SK-N-SH treated with all-trans-retinoic acid at 6 μM for 48 hours (cell line): ENCODE measurements around the gene C1QL2.

ENCODE experiments used
- ATAC-seq: fragments of 200-7000 bp; cut with Tn5 transposase; 3 replicates; pipeline ENCODE4 v1.9.1; 2020; ENCODE audit warnings: mild to moderate bottlenecking, moderate library complexity
- ARNTL ChIP-seq: fragments of 450-650 bp; formaldehyde crosslinking; IDR thresholded peaks from 2 replicates; pipeline ENCODE4 v1.5.0; 2020; ENCODE audit warnings: low read depth, mild to moderate bottlenecking, moderate library complexity, borderline replicate concordance
- BACH2 ChIP-seq: fragments of 250-450 bp; sonication (Bioruptor Pico); IDR thresholded peaks from 2 replicates; pipeline ENCODE4 v1.9.0; 2021; ENCODE audit warnings: mild to moderate bottlenecking, borderline replicate concordance
- CSDC2 ChIP-seq: fragments of 250-450 bp; sonication (Bioruptor Pico); IDR thresholded peaks from 2 replicates; pipeline ENCODE4 v1.5.0; 2020; ENCODE audit warnings: mild to moderate bottlenecking, moderate library complexity
- ESRRG ChIP-seq: fragments of 250-450 bp; sonication (Bioruptor Pico); IDR thresholded peaks from 2 replicates; pipeline ENCODE4 v1.6.1; 2021; ENCODE audit warnings: mild to moderate bottlenecking
- GLIS3 ChIP-seq: fragments of 250-450 bp; sonication (Bioruptor Pico); IDR thresholded peaks from 2 replicates; pipeline ENCODE4 v1.5.0; 2020; ENCODE audit warnings: mild to moderate bottlenecking, moderate library complexity
- OSR1 ChIP-seq: fragments of 250-450 bp; sonication (Bioruptor Pico); IDR thresholded peaks from 2 replicates; pipeline ENCODE4 v1.8.0; 2022; ENCODE audit warnings: moderate library complexity, mild to moderate bottlenecking, inconsistent platforms
- PPARA ChIP-seq: fragments of 250-450 bp; sonication (Bioruptor Pico); IDR thresholded peaks from 2 replicates; pipeline ENCODE4 v1.5.0; 2020; ENCODE audit warnings: mild to moderate bottlenecking, borderline replicate concordance
- RARB ChIP-seq: fragments of 250-450 bp; sonication (Bioruptor Pico); IDR thresholded peaks from 2 replicates; pipeline ENCODE4 v1.8.0; 2021; ENCODE audit warnings: mild to moderate bottlenecking, moderate library complexity
- SNAI2 ChIP-seq: fragments of 250-450 bp; sonication (Bioruptor Pico); IDR thresholded peaks from 2 replicates; pipeline ENCODE4 v1.5.0; 2020; ENCODE audit warnings: mild to moderate bottlenecking, moderate library complexity
- TOX ChIP-seq: fragments of 250-450 bp; sonication (Bioruptor Pico); IDR thresholded peaks from 2 replicates; pipeline ENCODE4 v1.8.0; 2021; ENCODE audit warnings: mild to moderate bottlenecking, moderate library complexity, borderline replicate concordance
- ZC3H10 ChIP-seq: fragments of 250-450 bp; sonication (Bioruptor Pico); IDR thresholded peaks from 2 replicates; pipeline ENCODE4 v1.5.1; 2021; ENCODE audit warnings: mild to moderate bottlenecking, moderate library complexity
- ZFP3 ChIP-seq: fragments of 250-450 bp; sonication (Bioruptor Pico); IDR thresholded peaks from 2 replicates; pipeline ENCODE4 v1.5.0; 2020; ENCODE audit warnings: mild to moderate bottlenecking, moderate library complexity
- ZFP30 ChIP-seq: fragments of 450-650 bp; formaldehyde crosslinking; IDR thresholded peaks from 2 replicates; pipeline ENCODE4 v1.5.0; 2022; ENCODE audit warnings: mild to moderate bottlenecking, moderate library complexity
- ZNF565 ChIP-seq: fragments of 450-650 bp; formaldehyde crosslinking; conservative IDR thresholded peaks from 2 replicates; pipeline ENCODE4 v1.5.0; 2020; ENCODE audit warnings: low read depth, mild to moderate bottlenecking, moderate library complexity
- ZNF70 ChIP-seq: fragments of 450-650 bp; formaldehyde crosslinking; IDR thresholded peaks from 2 replicates; pipeline ENCODE4 v1.5.0; 2020; ENCODE audit warnings: mild to moderate bottlenecking, moderate library complexity
- TF ChIP-seq, protein P1 (sequence below): fragments of 250-450 bp; sonication (Bioruptor Pico); IDR thresholded peaks from 2 replicates; pipeline ENCODE4 v1.5.0; 2020; ENCODE audit warnings: mild to moderate bottlenecking, moderate library complexity
- TF ChIP-seq, protein P2 (sequence below): fragments of 250-450 bp; sonication (Bioruptor Pico); IDR thresholded peaks from 2 replicates; pipeline ENCODE4 v1.8.0; 2021; ENCODE audit warnings: low read depth, mild to moderate bottlenecking, moderate library complexity, borderline replicate concordance
- TF ChIP-seq, protein P3 (sequence below): fragments of 250-450 bp; sonication (Bioruptor Pico); IDR thresholded peaks from 2 replicates; pipeline ENCODE4 v1.5.1; 2020; ENCODE audit warnings: low read depth, mild to moderate bottlenecking, moderate library complexity
- TF ChIP-seq, protein P4 (sequence below): fragments of 250-450 bp; sonication (Bioruptor Pico); IDR thresholded peaks from 2 replicates; pipeline ENCODE4 v1.8.0; 2020; ENCODE audit warnings: mild to moderate bottlenecking, moderate library complexity, borderline replicate concordance
- TF ChIP-seq, protein P5 (sequence below): fragments of 250-450 bp; sonication (Bioruptor Pico); IDR thresholded peaks from 2 replicates; pipeline ENCODE4 v1.5.1; 2021; ENCODE audit warnings: mild to moderate bottlenecking, moderate library complexity

Gene C1QL2

DNA sequence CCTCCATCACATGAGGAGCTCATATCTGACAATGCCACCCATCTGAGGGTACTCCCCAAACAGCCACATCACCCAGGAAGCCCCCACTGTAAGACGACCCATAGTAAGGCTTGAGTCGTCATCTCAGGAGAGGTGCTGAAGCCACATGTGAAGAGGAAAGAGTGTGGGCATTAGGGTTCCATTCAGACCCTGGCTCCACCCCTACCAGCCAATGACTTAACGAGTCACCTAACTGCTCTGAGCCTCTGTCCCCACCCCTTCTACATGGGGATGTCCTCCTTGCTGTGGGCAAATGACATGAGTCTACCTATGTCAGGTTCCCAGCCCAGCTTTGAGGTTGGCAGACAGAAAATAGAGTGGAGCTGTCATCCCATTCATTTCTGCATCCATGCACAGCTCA, 46.3 kb downstream of the C1QL2 start:
- no peak for TF ChIP-seq GLIS3 (CRISPR knock-in tag)
- TF ChIP-seq, all 23 proteins: peak for 0
- no peak for ATAC-seq

DNA sequence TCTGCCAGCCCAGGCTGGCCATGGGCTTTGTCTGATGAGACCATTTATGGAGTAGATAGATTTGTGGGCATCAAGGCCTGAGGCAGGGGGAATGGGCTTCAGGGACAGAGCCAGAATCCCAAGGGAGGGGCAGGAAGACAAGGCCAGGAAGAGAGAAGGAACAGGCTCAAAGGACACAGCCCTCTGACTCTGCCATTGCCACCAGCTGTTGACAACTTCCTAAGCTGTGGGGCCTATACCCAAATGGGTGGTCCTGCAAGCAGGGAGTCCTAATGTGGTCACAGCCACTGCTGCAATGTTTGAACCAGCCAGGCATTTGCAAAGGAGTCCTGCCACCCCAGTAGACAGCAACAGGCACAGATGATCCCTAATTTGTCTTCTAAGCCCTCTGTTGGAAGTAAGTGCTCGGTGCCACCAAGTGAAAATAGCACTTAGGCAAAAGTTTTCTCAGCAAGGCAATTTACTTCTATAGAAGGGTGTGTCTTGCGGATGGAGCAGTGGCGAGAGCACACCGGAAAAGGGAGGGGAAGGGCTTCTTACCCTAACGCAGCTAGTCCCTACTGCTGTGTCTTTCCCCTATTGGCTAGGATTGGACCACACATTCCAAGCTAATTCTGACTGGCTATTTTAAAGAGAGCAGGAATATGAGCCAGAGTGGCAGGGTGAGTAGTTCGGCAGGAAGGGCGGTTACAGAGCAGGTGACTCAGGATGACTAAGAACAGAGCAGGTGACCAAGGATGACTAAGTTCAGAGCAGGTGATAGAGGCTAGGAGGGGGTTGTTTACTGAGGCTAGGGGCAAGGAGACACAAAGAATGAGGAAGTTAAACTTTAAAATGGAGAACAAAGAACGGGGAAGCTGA, 47.2 kb downstream of the C1QL2 start:
- ATAC-seq: no peak
- TF ChIP-seq BACH2 (CRISPR knock-in tag) (no peak), CSDC2 (no peak), GLIS3 (CRISPR knock-in tag) (no peak), PPARA (CRISPR knock-in tag) (no peak), ARNTL (CRISPR knock-in tag) (no peak), TOX (no peak)
- TF ChIP-seq, protein P1, sequence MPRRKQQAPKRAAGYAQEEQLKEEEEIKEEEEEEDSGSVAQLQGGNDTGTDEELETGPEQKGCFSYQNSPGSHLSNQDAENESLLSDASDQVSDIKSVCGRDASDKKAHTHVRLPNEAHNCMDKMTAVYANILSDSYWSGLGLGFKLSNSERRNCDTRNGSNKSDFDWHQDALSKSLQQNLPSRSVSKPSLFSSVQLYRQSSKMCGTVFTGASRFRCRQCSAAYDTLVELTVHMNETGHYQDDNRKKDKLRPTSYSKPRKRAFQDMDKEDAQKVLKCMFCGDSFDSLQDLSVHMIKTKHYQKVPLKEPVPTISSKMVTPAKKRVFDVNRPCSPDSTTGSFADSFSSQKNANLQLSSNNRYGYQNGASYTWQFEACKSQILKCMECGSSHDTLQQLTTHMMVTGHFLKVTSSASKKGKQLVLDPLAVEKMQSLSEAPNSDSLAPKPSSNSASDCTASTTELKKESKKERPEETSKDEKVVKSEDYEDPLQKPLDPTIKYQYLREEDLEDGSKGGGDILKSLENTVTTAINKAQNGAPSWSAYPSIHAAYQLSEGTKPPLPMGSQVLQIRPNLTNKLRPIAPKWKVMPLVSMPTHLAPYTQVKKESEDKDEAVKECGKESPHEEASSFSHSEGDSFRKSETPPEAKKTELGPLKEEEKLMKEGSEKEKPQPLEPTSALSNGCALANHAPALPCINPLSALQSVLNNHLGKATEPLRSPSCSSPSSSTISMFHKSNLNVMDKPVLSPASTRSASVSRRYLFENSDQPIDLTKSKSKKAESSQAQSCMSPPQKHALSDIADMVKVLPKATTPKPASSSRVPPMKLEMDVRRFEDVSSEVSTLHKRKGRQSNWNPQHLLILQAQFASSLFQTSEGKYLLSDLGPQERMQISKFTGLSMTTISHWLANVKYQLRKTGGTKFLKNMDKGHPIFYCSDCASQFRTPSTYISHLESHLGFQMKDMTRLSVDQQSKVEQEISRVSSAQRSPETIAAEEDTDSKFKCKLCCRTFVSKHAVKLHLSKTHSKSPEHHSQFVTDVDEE (CRISPR knock-in tag): no peak
- TF ChIP-seq, protein P2, sequence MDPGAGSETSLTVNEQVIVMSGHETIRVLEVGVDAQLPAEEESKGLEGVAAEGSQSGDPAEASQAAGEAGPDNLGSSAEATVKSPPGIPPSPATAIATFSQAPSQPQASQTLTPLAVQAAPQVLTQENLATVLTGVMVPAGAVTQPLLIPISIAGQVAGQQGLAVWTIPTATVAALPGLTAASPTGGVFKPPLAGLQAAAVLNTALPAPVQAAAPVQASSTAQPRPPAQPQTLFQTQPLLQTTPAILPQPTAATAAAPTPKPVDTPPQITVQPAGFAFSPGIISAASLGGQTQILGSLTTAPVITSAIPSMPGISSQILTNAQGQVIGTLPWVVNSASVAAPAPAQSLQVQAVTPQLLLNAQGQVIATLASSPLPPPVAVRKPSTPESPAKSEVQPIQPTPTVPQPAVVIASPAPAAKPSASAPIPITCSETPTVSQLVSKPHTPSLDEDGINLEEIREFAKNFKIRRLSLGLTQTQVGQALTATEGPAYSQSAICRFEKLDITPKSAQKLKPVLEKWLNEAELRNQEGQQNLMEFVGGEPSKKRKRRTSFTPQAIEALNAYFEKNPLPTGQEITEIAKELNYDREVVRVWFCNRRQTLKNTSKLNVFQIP: no peak

DNA sequence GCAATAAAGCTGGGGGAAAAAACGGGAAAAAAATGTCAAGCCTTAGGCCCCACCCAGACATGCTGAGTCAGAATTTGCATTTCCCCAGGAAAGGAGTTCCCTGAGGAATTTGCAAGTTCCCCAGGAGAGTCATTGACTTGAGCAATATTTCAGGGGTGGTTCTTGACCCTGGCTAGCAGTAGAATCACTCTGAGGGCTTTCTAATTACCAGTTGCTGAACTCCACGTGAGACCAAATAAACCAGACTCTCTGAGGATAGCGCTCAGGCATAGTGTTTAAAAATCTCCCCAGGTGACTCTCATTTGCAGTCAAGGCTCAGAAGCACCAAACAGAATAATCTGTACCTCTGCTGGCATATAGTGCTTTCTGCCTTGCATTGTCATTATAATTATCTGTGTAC, 48.7 kb downstream of the C1QL2 start:
- ATAC-seq: no peak

More for the DNA sequence above, 48.7 kb downstream of the C1QL2 start:
- no peak for TF ChIP-seq ARNTL (CRISPR knock-in tag)
- TF ChIP-seq RARB (CRISPR knock-in tag): no peak
- no peak for TF ChIP-seq ESRRG (CRISPR knock-in tag)
- no peak for TF ChIP-seq ZNF70 (CRISPR knock-in tag)
- no peak for TF ChIP-seq CSDC2
- no peak for TF ChIP-seq SNAI2 (CRISPR knock-in tag)
- TF ChIP-seq ZC3H10 (CRISPR knock-in tag): no peak
- TF ChIP-seq, protein P3, sequence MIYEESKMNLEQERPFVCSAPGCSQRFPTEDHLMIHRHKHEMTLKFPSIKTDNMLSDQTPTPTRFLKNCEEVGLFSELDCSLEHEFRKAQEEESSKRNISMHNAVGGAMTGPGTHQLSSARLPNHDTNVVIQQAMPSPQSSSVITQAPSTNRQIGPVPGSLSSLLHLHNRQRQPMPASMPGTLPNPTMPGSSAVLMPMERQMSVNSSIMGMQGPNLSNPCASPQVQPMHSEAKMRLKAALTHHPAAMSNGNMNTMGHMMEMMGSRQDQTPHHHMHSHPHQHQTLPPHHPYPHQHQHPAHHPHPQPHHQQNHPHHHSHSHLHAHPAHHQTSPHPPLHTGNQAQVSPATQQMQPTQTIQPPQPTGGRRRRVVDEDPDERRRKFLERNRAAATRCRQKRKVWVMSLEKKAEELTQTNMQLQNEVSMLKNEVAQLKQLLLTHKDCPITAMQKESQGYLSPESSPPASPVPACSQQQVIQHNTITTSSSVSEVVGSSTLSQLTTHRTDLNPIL: no peak
- TF ChIP-seq, protein P4, sequence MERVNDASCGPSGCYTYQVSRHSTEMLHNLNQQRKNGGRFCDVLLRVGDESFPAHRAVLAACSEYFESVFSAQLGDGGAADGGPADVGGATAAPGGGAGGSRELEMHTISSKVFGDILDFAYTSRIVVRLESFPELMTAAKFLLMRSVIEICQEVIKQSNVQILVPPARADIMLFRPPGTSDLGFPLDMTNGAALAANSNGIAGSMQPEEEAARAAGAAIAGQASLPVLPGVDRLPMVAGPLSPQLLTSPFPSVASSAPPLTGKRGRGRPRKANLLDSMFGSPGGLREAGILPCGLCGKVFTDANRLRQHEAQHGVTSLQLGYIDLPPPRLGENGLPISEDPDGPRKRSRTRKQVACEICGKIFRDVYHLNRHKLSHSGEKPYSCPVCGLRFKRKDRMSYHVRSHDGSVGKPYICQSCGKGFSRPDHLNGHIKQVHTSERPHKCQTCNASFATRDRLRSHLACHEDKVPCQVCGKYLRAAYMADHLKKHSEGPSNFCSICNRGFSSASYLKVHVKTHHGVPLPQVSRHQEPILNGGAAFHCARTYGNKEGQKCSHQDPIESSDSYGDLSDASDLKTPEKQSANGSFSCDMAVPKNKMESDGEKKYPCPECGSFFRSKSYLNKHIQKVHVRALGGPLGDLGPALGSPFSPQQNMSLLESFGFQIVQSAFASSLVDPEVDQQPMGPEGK (CRISPR knock-in tag): no peak
- TF ChIP-seq OSR1: no peak
- TF ChIP-seq, protein P5, sequence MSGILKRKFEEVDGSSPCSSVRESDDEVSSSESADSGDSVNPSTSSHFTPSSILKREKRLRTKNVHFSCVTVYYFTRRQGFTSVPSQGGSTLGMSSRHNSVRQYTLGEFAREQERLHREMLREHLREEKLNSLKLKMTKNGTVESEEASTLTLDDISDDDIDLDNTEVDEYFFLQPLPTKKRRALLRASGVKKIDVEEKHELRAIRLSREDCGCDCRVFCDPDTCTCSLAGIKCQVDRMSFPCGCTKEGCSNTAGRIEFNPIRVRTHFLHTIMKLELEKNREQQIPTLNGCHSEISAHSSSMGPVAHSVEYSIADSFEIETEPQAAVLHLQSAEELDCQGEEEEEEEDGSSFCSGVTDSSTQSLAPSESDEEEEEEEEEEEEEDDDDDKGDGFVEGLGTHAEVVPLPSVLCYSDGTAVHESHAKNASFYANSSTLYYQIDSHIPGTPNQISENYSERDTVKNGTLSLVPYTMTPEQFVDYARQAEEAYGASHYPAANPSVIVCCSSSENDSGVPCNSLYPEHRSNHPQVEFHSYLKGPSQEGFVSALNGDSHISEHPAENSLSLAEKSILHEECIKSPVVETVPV: no peak
- no peak for TF ChIP-seq ZNF565 (CRISPR knock-in tag)
- no peak for TF ChIP-seq ZFP30
- TF ChIP-seq, protein P1 (CRISPR knock-in tag): no peak
- TF ChIP-seq TOX: no peak
- no peak for TF ChIP-seq BACH2 (CRISPR knock-in tag)
- no peak for TF ChIP-seq ZFP3 (CRISPR knock-in tag)
- no peak for TF ChIP-seq GLIS3 (CRISPR knock-in tag)
- TF ChIP-seq, all 23 proteins: peak for 0
